SK-N-SH (cell line): ENCODE results near the gene DDX1. TPM values are rescaled to one million over a fixed set of nuclear protein-coding genes. Genes with fewer than 3 reads are reported as not detected.

Experiments
- CTCF ChIA-PET: fragments of 300-600, 350-600 bp; formaldehyde crosslinking; extraction: SDS; loops from one replicate; lab custom pipeline; 2021; lab: Yijun Ruan, JAX
- POLR2A ChIA-PET: fragments of 350-600 bp; sonication (Branson Sonifier 250); formaldehyde crosslinking; extraction: SDS; loops from one replicate; lab custom pipeline; 2020; ENCODE audit warnings: antibody characterized with exemption, inconsistent platforms; lab: Yijun Ruan, JAX
- DNase-seq: peaks from one replicate; pipeline ENCODE4 v3.0.0; 2012
- H2AFZ ChIP-seq: fragments of 200-600 bp; sonication (generic); 2 replicates; pipeline ENCODE4 v1.8.1; 2016; ENCODE audit warnings: antibody characterized with exemption, mild to moderate bottlenecking, low read depth
- H3F3A ChIP-seq: fragments of 200-600 bp; sonication (generic); replicated peaks from 2 replicates; pipeline ENCODE3; 2016; ENCODE audit warnings: antibody characterized with exemption, mild to moderate bottlenecking; ENCODE audit not compliant: insufficient read depth
- H3K27ac ChIP-seq, 2 experiments: fragments of 200-500 bp in 1 of 2; fragments of 200-600 bp in 1 of 2; sonication (Bioruptor generic) in 1 of 2; sonication (generic), shearing (Covaris generic) in 1 of 2; 2 replicates each; pipeline versions ENCODE4 v1.5.1 to v1.6.1; 2014 to 2016; ENCODE audit warnings: low read depth in 2 of 2, inconsistent platforms in 1 of 2, low read length in 1 of 2, mild to moderate bottlenecking in 1 of 2, mixed read lengths in 1 of 2
- H3K27me3 ChIP-seq: fragments of 200-600 bp; sonication (generic), shearing (Covaris generic); 2 replicates; pipeline ENCODE4 v1.6.1; 2016; ENCODE audit warnings: mixed run types; ENCODE audit not compliant: insufficient read depth
- H3K36me3 ChIP-seq, 2 experiments: fragments of 200-500 bp in 1 of 2; fragments of 200-600 bp in 1 of 2; sonication (Bioruptor generic) in 1 of 2; sonication (generic) in 1 of 2; replicated peaks in 1 of 2; 2 replicates each; pipeline versions ENCODE3 to v1.5.1; 2014 to 2016; ENCODE audit warnings: low read length in 1 of 2, mild to moderate bottlenecking in 1 of 2; ENCODE audit not compliant: insufficient read depth in 2 of 2, control insufficient read depth in 1 of 2
- H3K4me1 ChIP-seq, 2 experiments: fragments of 200-500 bp in 1 of 2; fragments of 200-600 bp in 1 of 2; sonication (Bioruptor generic) in 1 of 2; sonication (generic), shearing (Covaris generic) in 1 of 2; 2 replicates each; pipeline versions ENCODE4 v1.5.1 to v1.6.1; 2014 to 2016; ENCODE audit warnings: low read depth in 1 of 2, low read length in 1 of 2, mixed run types in 1 of 2; ENCODE audit not compliant: insufficient read depth in 2 of 2, control insufficient read depth in 1 of 2
- H3K4me2 ChIP-seq: fragments of 200-600 bp; sonication (generic), shearing (Covaris generic); 2 replicates; pipeline ENCODE4 v1.6.1; 2017; ENCODE audit warnings: mixed run types
- H3K4me3 ChIP-seq, 2 experiments: fragments of 200-500 bp in 1 of 2; fragments of 200-600 bp in 1 of 2; sonication (Bioruptor generic) in 1 of 2; sonication (generic), shearing (Covaris generic) in 1 of 2; 2 replicates each; pipeline versions ENCODE4 v1.5.1 to v1.8.1; 2014 to 2016; ENCODE audit warnings: low read depth in 2 of 2, inconsistent platforms in 1 of 2, low read length in 1 of 2, mild to moderate bottlenecking in 1 of 2, mixed read lengths in 1 of 2, moderate library complexity in 1 of 2
- H3K79me2 ChIP-seq: fragments of 200-600 bp; sonication (generic); 2 replicates; pipeline ENCODE4 v1.8.1; 2017; ENCODE audit warnings: mild to moderate bottlenecking; ENCODE audit not compliant: insufficient read depth
- H3K9ac ChIP-seq: fragments of 200-600 bp; sonication (generic); 2 replicates; pipeline ENCODE4 v1.6.1; 2017; ENCODE audit warnings: mixed run types
- H3K9me2 ChIP-seq: fragments of 200-600 bp; sonication (generic); 2 replicates; pipeline ENCODE4 v1.6.1; 2017; ENCODE audit warnings: mixed run types
- H3K9me3 ChIP-seq: fragments of 200-600 bp; sonication (generic); 2 replicates; pipeline ENCODE4 v1.6.1; 2017; ENCODE audit warnings: mixed run types, mild to moderate bottlenecking, moderate library complexity
- H4K20me1 ChIP-seq: fragments of 200-600 bp; sonication (generic); 2 replicates; pipeline ENCODE4 v1.6.1; 2017; ENCODE audit warnings: mild to moderate bottlenecking, mixed run types; ENCODE audit not compliant: insufficient read depth
- EZH2phosphoT487 ChIP-seq: fragments of 200-600 bp; sonication (generic); IDR thresholded peaks from 2 replicates; pipeline ENCODE4 v1.6.1; 2017; ENCODE audit warnings: low read depth, mixed run types, mild to moderate bottlenecking, antibody characterized with exemption, moderate library complexity, borderline replicate concordance
- FOSL2 ChIP-seq: IDR thresholded peaks from 2 replicates; pipeline ENCODE4 v1.4.0; 2012; ENCODE audit warnings: low read depth, mild to moderate bottlenecking, moderate library complexity, borderline replicate concordance
- FOXM1 ChIP-seq: IDR thresholded peaks from 2 replicates; pipeline ENCODE4 v1.4.0; 2012; ENCODE audit warnings: low read depth, mild to moderate bottlenecking
- GABPA ChIP-seq: IDR thresholded peaks from 2 replicates; pipeline ENCODE4 v1.4.0; 2012; ENCODE audit warnings: low read depth, mild to moderate bottlenecking
- GATA2 ChIP-seq: sonication (generic); formaldehyde crosslinking; IDR thresholded peaks from 2 replicates; pipeline ENCODE4 v1.5.0; 2020; ENCODE audit warnings: mild to moderate bottlenecking, missing genetic modification reagents
- IRF3 ChIP-seq: fragments of 150-350 bp; IDR thresholded peaks from 2 replicates; pipeline ENCODE4 v1.6.1; 2016; ENCODE audit warnings: mild to moderate bottlenecking, low read depth, low read length
- MEF2A ChIP-seq: IDR thresholded peaks from 2 replicates; pipeline ENCODE4 v1.4.0; 2012; ENCODE audit warnings: low read depth, borderline replicate concordance
- MXI1 ChIP-seq: IDR thresholded peaks from 2 replicates; pipeline ENCODE4 v1.6.1; 2012; ENCODE audit warnings: mild to moderate bottlenecking, low read depth, low read length, improper control_type of control experiment
- NRF1 ChIP-seq: IDR thresholded peaks from 2 replicates; pipeline ENCODE4 v1.6.1; 2012; ENCODE audit warnings: low read depth, mild to moderate bottlenecking, low read length
- POLR2AphosphoS5 ChIP-seq: IDR thresholded peaks from 2 replicates; pipeline ENCODE4 v1.6.1; 2012; ENCODE audit warnings: low read depth, low read length
- RAD21 ChIP-seq: IDR thresholded peaks from 2 replicates; pipeline ENCODE4 v1.6.1; 2012; ENCODE audit warnings: mild to moderate bottlenecking, low read length
- RCOR1 ChIP-seq: fragments of 150-350 bp; IDR thresholded peaks from 2 replicates; pipeline ENCODE4 v1.6.1; 2017; ENCODE audit warnings: antibody characterized with exemption, low read length
- REST ChIP-seq: IDR thresholded peaks from 2 replicates; pipeline ENCODE4 v1.6.1; 2012; ENCODE audit warnings: mild to moderate bottlenecking, low read depth, low read length, moderate library complexity
- RXRA ChIP-seq: IDR thresholded peaks from 2 replicates; pipeline ENCODE4 v1.4.0; 2012; ENCODE audit warnings: low read depth, mild to moderate bottlenecking, borderline replicate concordance
- SIN3A ChIP-seq: IDR thresholded peaks from 2 replicates; pipeline ENCODE4 v1.6.1; 2012; ENCODE audit warnings: low read depth, mild to moderate bottlenecking, low read length, moderate library complexity, borderline replicate concordance
- SMC3 ChIP-seq: IDR thresholded peaks from 2 replicates; pipeline ENCODE4 v1.6.1; 2012; ENCODE audit warnings: low read depth, low read length, improper control_type of control experiment
- TAF1 ChIP-seq: IDR thresholded peaks from 2 replicates; pipeline ENCODE4 v1.6.1; 2012; ENCODE audit warnings: low read depth, mild to moderate bottlenecking, low read length, moderate library complexity, borderline replicate concordance
- TCF12 ChIP-seq: IDR thresholded peaks from 2 replicates; pipeline ENCODE4 v1.4.0; 2012
- ZBTB33 ChIP-seq: IDR thresholded peaks from 2 replicates; pipeline ENCODE4 v1.4.0; 2012; ENCODE audit warnings: low read depth, borderline replicate concordance
- WGBS: methylation state at CpG from one replicate; pipeline ENCODE4 v1.1.6; 2017; ENCODE audit warnings: low lambda C conversion rate; 5-methylcytosine and 5-hydroxymethylcytosine counted together
- polyA plus RNA-seq, 3 experiments: library from polyadenylated mRNA; depleted of rRNA; stranded (reverse); fragments of >200 nt; gene quantifications; 2 replicates each; pipeline ENCODE4 v1.2.3, GENCODE V29; 2012

The DDX1 gene
- polyA plus RNA-seq, 1 of the 3 experiments (the other 2 are of a cell fraction), result 54.5 TPM

DNA sequence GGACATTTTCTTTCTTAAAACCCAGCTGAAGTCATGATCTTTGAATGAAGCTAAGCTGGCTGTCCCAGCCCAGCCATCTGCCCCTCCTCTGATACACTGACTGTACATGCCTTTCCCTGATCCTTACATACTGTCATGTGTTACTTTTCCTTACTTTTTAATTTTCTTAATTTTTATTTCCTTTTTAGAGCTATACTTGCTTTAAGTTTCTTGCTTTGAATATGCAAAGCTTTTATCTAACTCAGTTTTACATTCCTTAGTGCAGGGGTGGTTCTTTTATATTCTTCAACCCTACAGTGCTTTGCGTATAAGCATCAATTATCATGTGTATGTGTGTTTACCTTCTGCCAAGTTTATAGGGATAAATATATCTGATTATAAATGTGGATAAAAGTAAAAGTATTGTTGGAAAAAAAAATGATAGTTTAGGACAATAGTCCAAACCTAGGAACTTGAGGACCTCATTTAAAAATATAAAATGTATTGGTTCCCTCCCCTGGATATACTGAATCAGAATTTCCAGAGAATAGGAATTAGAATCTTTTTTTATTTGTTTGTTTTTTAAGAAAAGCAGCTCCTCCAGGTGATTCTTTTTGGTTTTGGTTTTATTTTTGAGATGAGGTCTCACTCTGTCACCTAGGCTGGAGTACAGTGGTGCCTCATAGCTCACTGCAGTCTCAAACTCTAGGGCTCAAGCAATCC, 17.8 kb downstream of the DDX1 start:
- H2AFZ ChIP-seq, result no peak overlapping the region
- no peaks in the 10 kb centered on the region for H3K27me3 ChIP-seq
- ChIA-PET CTCF (interaction anchor here (0.6 to 2.2 kb wide), 3 partner anchors 15 to 922 kb away, joined by 3 to 9 read pairs (median 3); no protein-coding TSS in a partner anchor), POLR2A (no interaction called here)
- H3F3A ChIP-seq, result peaks cover 8% of the 10 kb centered on the region
- peaks cover 4% of the 10 kb centered on the region; the same call in 1 of the 2 replicates for H3K79me2 ChIP-seq
- WGBS, result 96% methylated on average over 1 of the region's 1 CpG
- H4K20me1 ChIP-seq, result no peaks in the 10 kb centered on the region
- no peaks in the 10 kb centered on the region for H3K9me3 ChIP-seq
- H3K27ac ChIP-seq, result no peak overlapping the region
- H3K9ac ChIP-seq, result no peak overlapping the region
- H3K4me3 ChIP-seq, result no peak overlapping the region
- no peak for TF ChIP-seq RXRA
- TF ChIP-seq FOSL2, result no peak
- no peak for TF ChIP-seq RCOR1
- no peak for TF ChIP-seq GATA2 (CRISPR knock-in tag)
- no peaks in the 10 kb centered on the region for H3K9me2 ChIP-seq
- H3K4me1 ChIP-seq, result no peaks in the 10 kb centered on the region
- H3K4me2 ChIP-seq, result no peak overlapping the region
- no peak for DNase-seq
- peaks cover 72% of the 10 kb centered on the region in 2 experiments for H3K36me3 ChIP-seq

- Histone ChIP-seq H3K9me2 (no peaks in the 10 kb centered on the region), H3K4me1 (no peaks in the 10 kb centered on the region; a peak in 1 of 4 replicates), H3K36me3 (peaks cover 72 to 75% of the 10 kb centered on the region in 2 experiments), H3K4me2 (no peak overlapping the region), H3K27ac (no peak overlapping the region), H4K20me1 (no peaks in the 10 kb centered on the region), H3K79me2 (peaks cover 10% of the 10 kb centered on the region; the same call in 1 of the 2 replicates), H3K4me3 (no peak overlapping the region), H3K9ac (no peak overlapping the region), H3K27me3 (no peaks in the 10 kb centered on the region), H3K9me3 (no peaks in the 10 kb centered on the region), H3F3A (peaks cover 8% of the 10 kb centered on the region), H2AFZ (no peak overlapping the region)
- 90% methylated on average over 5 of the region's 5 CpGs for WGBS
- DNase-seq, result no peak
- TF ChIP-seq RAD21, result no peak
- no peak for TF ChIP-seq EZH2phosphoT487
- no peak for TF ChIP-seq NRF1
- TF ChIP-seq SIN3A, result no peak
- no peak for TF ChIP-seq ZBTB33
- TF ChIP-seq SMC3, result no peak
- no peak for TF ChIP-seq FOXM1
- no peak for TF ChIP-seq RCOR1
- TF ChIP-seq REST, result no peak
- no peak for TF ChIP-seq POLR2AphosphoS5
- TF ChIP-seq TAF1, result no peak
- no peak for TF ChIP-seq TCF12
- no peak for TF ChIP-seq GATA2 (CRISPR knock-in tag)
- no peak for TF ChIP-seq MEF2A
- TF ChIP-seq GABPA, result no peak
- no peak for TF ChIP-seq MXI1
- no peak for TF ChIP-seq IRF3
- ChIA-PET CTCF (interaction anchor here (2.2 kb wide), 1 partner anchor 16 kb away, joined by 9 read pairs; no protein-coding TSS in a partner anchor), POLR2A (no interaction called here)
These were observed 18.8 kb downstream of the DDX1 start for GRCh38 chr2:15610430-15610952.
